CD8-positive, alpha-beta memory T cell (primary cell): ENCODE data around the gene TMEM60. TPM values are rescaled to one million over a fixed set of nuclear protein-coding genes. Genes with fewer than 3 reads are reported as not detected.
A peak's percentile ranks its signal among the peaks of the same experiment; 100 is the strongest.
"Not testable (repeated sequence)": the region's sequence is repeated elsewhere in the genome, so short reads cannot be mapped to it uniquely, and the experiment has no call there.

Experiments
- CTCF ChIA-PET: fragments of 350-600 bp; sonication (Branson Sonifier 250); formaldehyde crosslinking; loops from one replicate; lab custom pipeline; 2021; ENCODE audit warnings: antibody characterized with exemption; lab: Charles Lee
- POLR2A ChIA-PET: fragments of 350-600 bp; sonication (Branson Sonifier 250); formaldehyde crosslinking; loops from one replicate; lab custom pipeline; 2021; ENCODE audit warnings: antibody characterized with exemption; lab: Charles Lee
- DNase-seq, 5 donors: peaks; one replicate each; pipeline versions ENCODE4 v3.0.0 to v3.0.0-alpha.2; 2020 to 2022; ENCODE audit warnings: mixed read lengths in 1 of 5
- H3K27ac ChIP-seq: one replicate; pipeline ENCODE4 v1.7.0; 2013; ENCODE audit warnings: low read depth, mild to moderate bottlenecking, low read length, moderate library complexity
- H3K27me3 ChIP-seq: 2 replicates; pipeline ENCODE4 v1.7.0; 2013; ENCODE audit warnings: low read length, mild to moderate bottlenecking; ENCODE audit not compliant: insufficient read depth, poor library complexity, severe bottlenecking
- H3K36me3 ChIP-seq: 2 replicates; pipeline ENCODE4 v1.7.0; 2013; ENCODE audit warnings: mild to moderate bottlenecking, low read length, moderate library complexity; ENCODE audit not compliant: insufficient read depth
- H3K4me1 ChIP-seq: 2 replicates; pipeline ENCODE4 v1.7.0; 2013; ENCODE audit warnings: mild to moderate bottlenecking, low read length, moderate library complexity; ENCODE audit not compliant: insufficient read depth
- H3K4me3 ChIP-seq: 2 replicates; pipeline ENCODE4 v1.7.0; 2013; ENCODE audit warnings: mild to moderate bottlenecking, low read length
- H3K9me3 ChIP-seq: 2 replicates; pipeline ENCODE4 v1.7.0; 2013; ENCODE audit warnings: mild to moderate bottlenecking, low read length
- H3K27ac Mint-ChIP-seq, 8 donors: one replicate each; pipeline ENCODE4 v1.8.0; 2020 to 2021; ENCODE audit warnings: mixed read lengths in 8 of 8, mild to moderate bottlenecking in 6 of 8, inconsistent platforms in 3 of 8, moderate library complexity in 3 of 8
- H3K27me3 Mint-ChIP-seq, 2 donors: one replicate each; pipeline ENCODE4 v1.8.0; 2020 to 2021; ENCODE audit warnings: mixed read lengths in 2 of 2, mild to moderate bottlenecking in 1 of 2, moderate library complexity in 1 of 2
- H3K36me3 Mint-ChIP-seq, 3 donors: one replicate each; pipeline ENCODE4 v1.8.0; 2020 to 2021; ENCODE audit warnings: mixed read lengths in 3 of 3, inconsistent platforms in 1 of 3, mild to moderate bottlenecking in 1 of 3
- H3K4me1 Mint-ChIP-seq, 3 donors: one replicate each; pipeline ENCODE4 v1.8.0; 2020 to 2021; ENCODE audit warnings: mixed read lengths in 3 of 3, inconsistent platforms in 1 of 3, mild to moderate bottlenecking in 1 of 3
- H3K4me3 Mint-ChIP-seq, 7 donors: one replicate each; pipeline ENCODE4 v1.8.0; 2020 to 2021; ENCODE audit warnings: mixed read lengths in 7 of 7, mild to moderate bottlenecking in 6 of 7, moderate library complexity in 4 of 7, inconsistent platforms in 2 of 7
- H3K9me3 Mint-ChIP-seq, 5 donors: one replicate each; pipeline ENCODE4 v1.8.0; 2020 to 2022; ENCODE audit warnings: mixed read lengths in 5 of 5, mild to moderate bottlenecking in 3 of 5, moderate library complexity in 2 of 5, inconsistent platforms in 1 of 5
- polyA plus RNA-seq: library from polyadenylated mRNA; unstranded; fragments of 300-500 nt; fragmentation: Illumina TruSeq; gene quantifications from one replicate; pipeline ENCODE4 v1.2.3, GENCODE V29; 2021
- total RNA-seq, 2 experiments: library from RNA; stranded (reverse); gene quantifications; one replicate each; pipeline ENCODE4 v1.2.3, GENCODE V29; 2021

Gene TMEM60
- total and polyA plus RNA-seq, 3 experiments from 2014 or later = 7.6 to 24.2 (median 8.9) TPM

- DNase-seq, CTCF ChIA-PET, H3K36me3 ChIP-seq, H3K4me3 Mint-ChIP-seq, H3K9me3 ChIP-seq, H3K27me3 Mint-ChIP-seq, H3K9me3 Mint-ChIP-seq, H3K27me3 ChIP-seq, H3K4me1 ChIP-seq, POLR2A ChIA-PET, H3K27ac ChIP-seq, H3K4me3 ChIP-seq: not testable (repeated sequence)
- Mint-ChIP-seq H3K27ac (peak overlapping the region in 1 of 8 donors; percentile 74), H3K4me1 (peaks cover 7 to 12% (median 7%) of the 10 kb centered on the region in 3 donors), H3K36me3 (peaks cover 0 to 41% (median 24%) of the 10 kb centered on the region in 3 donors)
Observed at GRCh38 chr7:77784426-77784825, 13.8 kb downstream of the TMEM60 start.

- Mint-ChIP-seq H3K27me3 (no peaks in the 10 kb centered on the region), H3K4me3 (no peak overlapping the region), H3K4me1 (peaks cover 7 to 12% (median 7%) of the 10 kb centered on the region in 3 donors), H3K27ac (peak overlapping the region in 2 of 8 donors; percentile 17 to 35), H3K36me3 (peaks cover 0 to 45% (median 24%) of the 10 kb centered on the region in 3 donors), H3K9me3 (no peaks in the 10 kb centered on the region)
- Histone ChIP-seq H3K36me3 (peaks cover 6% of the 10 kb centered on the region), H3K27me3 (no peaks in the 10 kb centered on the region), H3K4me3 (no peak overlapping the region), H3K27ac (no peak overlapping the region), H3K9me3 (no peaks in the 10 kb centered on the region), H3K4me1 (no peaks in the 10 kb centered on the region)
- DNase-seq = no peak
- CTCF ChIA-PET = interaction anchor here (1.0 kb wide), 1 partner anchor 15 kb away, joined by 3 read pairs; the partner anchor contains the start of genes PHTF2 and TMEM60
- POLR2A ChIA-PET = no interaction called here
Observed at GRCh38 chr7:77783545-77783944, 14.7 kb downstream of the TMEM60 start.

- peaks cover 7 to 12% (median 7%) of the 10 kb centered on the region in 3 donors for H3K4me1 Mint-ChIP-seq
- Histone ChIP-seq H3K36me3 (peaks cover 6% of the 10 kb centered on the region), H3K27me3 (no peaks in the 10 kb centered on the region), H3K4me1 (no peaks in the 10 kb centered on the region), H3K27ac (no peak overlapping the region), H3K9me3 (no peaks in the 10 kb centered on the region), H3K4me3 (no peak overlapping the region)
- H3K27ac Mint-ChIP-seq = peak overlapping the region in 2 of 8 donors; percentile 17 to 35
- H3K9me3 Mint-ChIP-seq = no peaks in the 10 kb centered on the region
- ChIA-PET CTCF (interaction anchor here (1.0 kb wide), 1 partner anchor 15 kb away, joined by 3 read pairs; the partner anchor contains the start of genes PHTF2 and TMEM60), POLR2A (no interaction called here)
- no peak overlapping the region for H3K4me3 Mint-ChIP-seq
- DNase-seq = no peak
- peaks cover 3 to 49% (median 28%) of the 10 kb centered on the region in 3 donors for H3K36me3 Mint-ChIP-seq
- no peaks in the 10 kb centered on the region for H3K27me3 Mint-ChIP-seq
Observed at GRCh38 chr7:77783111-77783510, 15.1 kb downstream of the TMEM60 start.

- Mint-ChIP-seq H3K4me3 (no peak overlapping the region), H3K9me3 (no peaks in the 10 kb centered on the region), H3K27ac (no peak overlapping the region), H3K27me3 (no peaks in the 10 kb centered on the region), H3K4me1 (peaks cover 7 to 12% (median 7%) of the 10 kb centered on the region in 3 donors), H3K36me3 (peaks cover 5 to 54% (median 29%) of the 10 kb centered on the region in 3 donors)
- no peaks in the 10 kb centered on the region for H3K9me3 ChIP-seq
- ChIA-PET CTCF (interaction anchor here (1.6 kb wide), 1 partner anchor 131 kb away, joined by 4 read pairs; no protein-coding TSS in a partner anchor), POLR2A (no interaction called here)
- DNase-seq = no peak
- no peaks in the 10 kb centered on the region for H3K27me3 ChIP-seq
- peaks cover 6% of the 10 kb centered on the region for H3K36me3 ChIP-seq
- no peak overlapping the region for H3K27ac ChIP-seq
- no peak overlapping the region for H3K4me3 ChIP-seq
- no peaks in the 10 kb centered on the region for H3K4me1 ChIP-seq
Observed at GRCh38 chr7:77782383-77782782, 15.9 kb downstream of the TMEM60 start.

- POLR2A ChIA-PET = no interaction called here
- peaks cover 24 to 75% (median 27%) of the 10 kb centered on the region in 3 donors for H3K36me3 Mint-ChIP-seq
- Histone ChIP-seq H3K4me3 (no peak overlapping the region), H3K27me3 (no peaks in the 10 kb centered on the region), H3K36me3 (peaks cover 6% of the 10 kb centered on the region), H3K9me3 (no peaks in the 10 kb centered on the region), H3K27ac (no peak overlapping the region), H3K4me1 (no peaks in the 10 kb centered on the region)
- H3K4me1 Mint-ChIP-seq = peaks cover 9 to 18% (median 9%) of the 10 kb centered on the region in 3 donors
- no peaks in the 10 kb centered on the region for H3K27me3 Mint-ChIP-seq
- H3K4me3 Mint-ChIP-seq = no peak overlapping the region
- no peak for DNase-seq
- H3K27ac Mint-ChIP-seq = peak overlapping the region in 3 of 8 donors; percentile 2 to 74 (median 59)
- peaks cover 0 to 1% (median 0%) of the 10 kb centered on the region in 5 donors for H3K9me3 Mint-ChIP-seq
- CTCF ChIA-PET = no interaction called here
Observed at GRCh38 chr7:77778535-77778934, 19.7 kb downstream of the TMEM60 start.

GRCh38 chr7:77771901-77772300 is 26.3 kb downstream of the TMEM60 start:
- H3K27me3 Mint-ChIP-seq = no peaks in the 10 kb centered on the region
- H3K4me1 ChIP-seq = no peaks in the 10 kb centered on the region
- H3K27ac ChIP-seq = no peak overlapping the region
- H3K36me3 Mint-ChIP-seq = peaks cover 13 to 75% (median 18%) of the 10 kb centered on the region in 3 donors
- H3K36me3 ChIP-seq = peaks cover 8% of the 10 kb centered on the region
- peak overlapping the region in 2 of 8 donors; percentile 19 to 46 for H3K27ac Mint-ChIP-seq
- no peak overlapping the region for H3K4me3 Mint-ChIP-seq
- DNase-seq = no peak
- ChIA-PET POLR2A (no interaction called here), CTCF (no interaction called here)
- no peaks in the 10 kb centered on the region for H3K27me3 ChIP-seq
- H3K4me3 ChIP-seq = no peak overlapping the region
- peaks cover 1 to 31% (median 4%) of the 10 kb centered on the region in 3 donors for H3K4me1 Mint-ChIP-seq
- H3K9me3 Mint-ChIP-seq = no peaks in the 10 kb centered on the region
- no peaks in the 10 kb centered on the region for H3K9me3 ChIP-seq

GRCh38 chr7:77770316-77770715 is 27.9 kb downstream of the TMEM60 start:
- DNase-seq = no peak
- POLR2A ChIA-PET = no interaction called here
- no peak overlapping the region for H3K4me3 Mint-ChIP-seq

GRCh38 chr7:77766801-77767605 is 31.2 kb downstream of the TMEM60 start:
- POLR2A ChIA-PET = no interaction called here
- Mint-ChIP-seq H3K27me3 (no peaks in the 10 kb centered on the region), H3K36me3 (peaks cover 0 to 61% (median 2%) of the 10 kb centered on the region in 3 donors), H3K4me3 (no peak overlapping the region), H3K27ac (peak overlapping the region in 1 of 8 donors; percentile 87), H3K9me3 (no peaks in the 10 kb centered on the region), H3K4me1 (peaks cover 27 to 45% (median 42%) of the 10 kb centered on the region in 3 donors)
- Histone ChIP-seq H3K9me3 (no peaks in the 10 kb centered on the region), H3K36me3 (peaks cover 8% of the 10 kb centered on the region), H3K4me3 (no peak overlapping the region), H3K4me1 (no peaks in the 10 kb centered on the region), H3K27me3 (no peaks in the 10 kb centered on the region), H3K27ac (no peak overlapping the region)
- no peak for DNase-seq
- CTCF ChIA-PET = interaction anchor here (1.2 to 1.5 kb wide), 2 partner anchors 7 to 115 kb away, joined by 3 to 6 read pairs; no protein-coding TSS in a partner anchor

More at GRCh38 chr7:77770316-77770715, 27.9 kb downstream of the TMEM60 start:
- H3K4me1 ChIP-seq = no peaks in the 10 kb centered on the region
- CTCF ChIA-PET = no interaction called here
- H3K36me3 Mint-ChIP-seq = peaks cover 4 to 75% (median 6%) of the 10 kb centered on the region in 3 donors
- H3K36me3 ChIP-seq = peaks cover 8% of the 10 kb centered on the region
- no peaks in the 10 kb centered on the region for H3K9me3 ChIP-seq
- no peaks in the 10 kb centered on the region for H3K9me3 Mint-ChIP-seq
- H3K27me3 ChIP-seq = no peaks in the 10 kb centered on the region
- peaks cover 8 to 35% (median 10%) of the 10 kb centered on the region in 3 donors for H3K4me1 Mint-ChIP-seq
- H3K4me3 ChIP-seq = no peak overlapping the region
- H3K27me3 Mint-ChIP-seq = no peaks in the 10 kb centered on the region
- H3K27ac Mint-ChIP-seq = peak overlapping the region in 2 of 8 donors; percentile 44 to 60
- H3K27ac ChIP-seq = no peak overlapping the region
